ENCODE data around the gene DMXL2. TPM values are rescaled to one million over a fixed set of nuclear protein-coding genes. Genes with fewer than 3 reads are reported as not detected.

The DMXL2 gene
- total RNA-seq, 6 experiments from 2014 or later, result 8.8 to 16.1 (median 12.7) TPM

- Histone ChIP-seq H3K9me3 (no peaks in the 10 kb centered on the region), H3K4me1 (no peaks in the 10 kb centered on the region), H3K36me3 (no peaks in the 10 kb centered on the region), H3K4me3 (no peak overlapping the region), H3K27me3 (no peaks in the 10 kb centered on the region), H3K27ac (no peak overlapping the region)
- TF ChIP-seq POLR2A (IDR thresholded peaks at IDR 0.05), result no peak
- no peak for TF ChIP-seq CTCF (IDR thresholded peaks at IDR 0.05)
- DNase-seq (no peak), ATAC-seq (no peak)
- 42% methylated on average over 11 of the region's 11 CpGs for WGBS (ENCODE audit: insufficient coverage, low coverage, low lambda C conversion rate, missing lambda C conversion rate)
- intact Hi-C loops (cut with DNase I), result no loop called here
These were observed 216.7 kb downstream of the DMXL2 start for GRCh38 chr15:51405693-51406523.

- DNase-seq, result no peak
- H3K36me3 ChIP-seq, result no peaks in the 10 kb centered on the region
- no peaks in the 10 kb centered on the region for H3K9me3 ChIP-seq
- H3K4me1 ChIP-seq, result no peaks in the 10 kb centered on the region
- no peak overlapping the region for H3K27ac ChIP-seq
- intact Hi-C loops (cut with DNase I), result no loop called here
- TF ChIP-seq POLR2A (IDR thresholded peaks at IDR 0.05), result no peak
- no peak overlapping the region for H3K4me3 ChIP-seq
- no peak for ATAC-seq
- H3K27me3 ChIP-seq, result no peaks in the 10 kb centered on the region
- 73% methylated on average over 8 of the region's 9 CpGs for WGBS (ENCODE audit: insufficient coverage, low coverage, low lambda C conversion rate, missing lambda C conversion rate)
These were observed 218.4 kb downstream of the DMXL2 start for GRCh38 chr15:51403946-51404695.

GRCh38 chr15:51403072-51403878 lies 219.3 kb downstream of the DMXL2 start:
- H3K9me3 ChIP-seq, result no peaks in the 10 kb centered on the region
- H3K4me3 ChIP-seq, result no peak overlapping the region
- H3K36me3 ChIP-seq, result no peaks in the 10 kb centered on the region
- H3K27me3 ChIP-seq, result no peaks in the 10 kb centered on the region
- 26% methylated on average over 3 of the region's 8 CpGs for WGBS (ENCODE audit: insufficient coverage, low coverage, low lambda C conversion rate, missing lambda C conversion rate)
- TF ChIP-seq POLR2A (IDR thresholded peaks at IDR 0.05) (no peak), CTCF (IDR thresholded peaks at IDR 0.05) (peak; percentile 40 to 60 (median 52))
- intact Hi-C loops (cut with DNase I), result no loop called here
- DNase-seq (no peak), ATAC-seq (peak; percentile 31 to 64 (median 39))
- no peak overlapping the region for H3K27ac ChIP-seq
- H3K4me1 ChIP-seq, result no peaks in the 10 kb centered on the region

DNA sequence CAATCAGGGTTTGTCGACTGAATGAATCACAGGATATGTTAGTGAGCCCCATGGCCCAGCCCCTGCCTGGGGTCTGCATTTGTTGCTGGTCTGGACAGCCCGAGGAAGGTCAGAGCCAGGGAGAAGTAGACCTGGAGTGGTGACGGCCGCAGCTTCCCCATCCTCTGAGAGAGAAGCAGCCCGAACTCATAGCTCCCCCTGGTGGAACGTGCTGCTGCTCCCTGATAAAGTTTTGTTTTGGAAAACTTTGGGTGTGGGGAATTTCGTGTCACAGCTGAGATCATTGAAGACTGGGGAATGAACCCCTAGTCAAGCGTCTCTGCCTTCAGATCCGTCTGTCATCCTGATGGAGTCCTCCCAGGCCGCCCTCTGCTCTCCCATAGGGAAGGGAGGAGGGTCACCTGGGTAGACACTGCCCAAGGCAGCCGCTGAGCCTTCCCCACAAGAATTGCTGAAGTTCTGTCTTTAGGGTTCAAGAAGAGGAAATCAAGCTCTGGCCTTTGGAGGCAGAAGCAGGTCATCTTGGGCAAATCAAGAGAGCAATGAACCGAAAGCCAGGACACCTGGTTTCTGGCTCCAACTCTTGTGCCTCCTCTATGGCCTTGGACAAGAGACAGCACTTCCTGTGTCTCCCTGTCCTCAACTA lies 220.6 kb downstream of the DMXL2 start:
- no peaks in the 10 kb centered on the region for H3K9me3 ChIP-seq
- H3K4me3 ChIP-seq, result no peak overlapping the region
- peak in 2 of 3 donors; percentile 54 to 58 for DNase-seq
- intact Hi-C loops (cut with DNase I), result no loop called here
- no peak overlapping the region for H3K27ac ChIP-seq
- no peaks in the 10 kb centered on the region for H3K4me1 ChIP-seq
- no peaks in the 10 kb centered on the region for H3K27me3 ChIP-seq
- WGBS (ENCODE audit: insufficient coverage, low coverage, low lambda C conversion rate, missing lambda C conversion rate), result 30% methylated on average over 2 of the region's 12 CpGs
- H3K36me3 ChIP-seq, result no peaks in the 10 kb centered on the region
- peak; percentile 71 to 90 (median 75) for ATAC-seq
- no peak for TF ChIP-seq POLR2A (IDR thresholded peaks at IDR 0.05)
- TF ChIP-seq CTCF (IDR thresholded peaks at IDR 0.05), result peak; percentile 54 to 63 (median 58)
